ENCODE measurements around the gene TECR. TPM values are rescaled to one million over a fixed set of nuclear protein-coding genes. Genes with fewer than 3 reads are reported as not detected.
"Not testable (repeated sequence)": the region's sequence is repeated elsewhere in the genome, so short reads cannot be mapped to it uniquely, and the experiment has no call there.

The TECR gene
- total and polyA plus RNA-seq, 7 donors, result 77.8 to 209 (median 136) TPM

DNA sequence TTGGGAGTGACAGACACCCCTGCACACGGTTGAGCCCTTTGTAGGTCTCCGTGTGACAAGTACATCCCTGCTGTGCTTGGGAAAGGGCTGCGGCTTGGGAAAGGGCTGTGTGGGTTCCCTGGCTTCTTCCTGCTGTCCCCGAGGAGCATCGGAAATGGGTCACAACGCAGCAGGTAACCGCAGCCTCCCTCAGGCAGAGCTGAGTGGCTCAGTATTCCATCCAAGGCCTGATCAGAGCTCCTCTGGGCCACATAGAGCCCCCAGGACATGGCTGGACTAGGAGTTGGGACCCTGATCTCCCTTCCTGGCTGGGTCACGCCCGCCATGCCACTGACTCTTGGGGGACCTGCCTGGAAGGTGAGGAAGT lies 16.3 kb downstream of the TECR start:
- WGBS, 3 donors, result 34 to 55% (median 37%) methylated on average over 9 of the region's 9 CpGs
- no peaks in the 10 kb centered on the region for H3K9me3 ChIP-seq
- ATAC-seq (peak in 1 of 4 donors; percentile 62), DNase-seq (no peak)
- peak overlapping the region; percentile 96 for H3K27ac ChIP-seq
- peak overlapping the region; percentile 47 for H3K4me3 ChIP-seq
- peaks cover 0 to 28% of the 10 kb centered on the region in 2 donors for H3K36me3 ChIP-seq (ENCODE audit: insufficient read depth in 1 of 2, low read depth in 1 of 2)
- intact Hi-C loops (cut with DNase I), result no loop called here
- no peaks in the 10 kb centered on the region for H3K27me3 ChIP-seq (ENCODE audit: insufficient read depth in 3 of 3, low read length in 2 of 3)
- H3K4me1 ChIP-seq, result peaks cover 43% of the 10 kb centered on the region
- TF ChIP-seq, protein P1, sequence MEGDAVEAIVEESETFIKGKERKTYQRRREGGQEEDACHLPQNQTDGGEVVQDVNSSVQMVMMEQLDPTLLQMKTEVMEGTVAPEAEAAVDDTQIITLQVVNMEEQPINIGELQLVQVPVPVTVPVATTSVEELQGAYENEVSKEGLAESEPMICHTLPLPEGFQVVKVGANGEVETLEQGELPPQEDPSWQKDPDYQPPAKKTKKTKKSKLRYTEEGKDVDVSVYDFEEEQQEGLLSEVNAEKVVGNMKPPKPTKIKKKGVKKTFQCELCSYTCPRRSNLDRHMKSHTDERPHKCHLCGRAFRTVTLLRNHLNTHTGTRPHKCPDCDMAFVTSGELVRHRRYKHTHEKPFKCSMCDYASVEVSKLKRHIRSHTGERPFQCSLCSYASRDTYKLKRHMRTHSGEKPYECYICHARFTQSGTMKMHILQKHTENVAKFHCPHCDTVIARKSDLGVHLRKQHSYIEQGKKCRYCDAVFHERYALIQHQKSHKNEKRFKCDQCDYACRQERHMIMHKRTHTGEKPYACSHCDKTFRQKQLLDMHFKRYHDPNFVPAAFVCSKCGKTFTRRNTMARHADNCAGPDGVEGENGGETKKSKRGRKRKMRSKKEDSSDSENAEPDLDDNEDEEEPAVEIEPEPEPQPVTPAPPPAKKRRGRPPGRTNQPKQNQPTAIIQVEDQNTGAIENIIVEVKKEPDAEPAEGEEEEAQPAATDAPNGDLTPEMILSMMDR (IDR thresholded peaks at IDR 0.05), result no peak

DNA sequence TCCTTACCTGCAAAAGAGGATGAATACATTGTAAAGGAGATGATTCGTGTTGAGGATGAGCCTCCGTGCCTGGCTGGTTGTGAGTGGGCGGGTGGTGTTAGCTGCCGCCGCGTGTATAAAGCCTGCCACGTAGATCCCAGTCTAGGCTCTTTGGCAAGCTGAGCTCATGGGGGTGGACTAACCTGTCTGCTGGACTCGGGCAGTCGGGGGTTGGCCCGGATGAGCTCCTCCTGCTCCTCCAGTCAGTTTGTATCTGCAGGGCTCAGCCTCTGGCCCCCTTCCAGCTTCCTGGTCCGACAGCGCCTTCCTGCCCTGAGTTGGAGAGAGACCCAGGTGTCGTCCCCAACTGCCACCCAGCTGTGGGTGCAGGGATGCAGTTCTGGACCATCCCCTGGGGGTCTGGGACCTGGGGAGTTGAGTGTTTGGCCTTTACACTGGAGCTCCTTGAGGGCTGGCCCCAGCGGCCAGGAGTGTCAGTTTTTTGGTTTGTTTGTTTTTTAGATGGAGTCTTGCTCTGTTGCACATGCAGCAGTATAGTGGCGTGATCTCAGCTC lies 20.9 kb downstream of the TECR start:
- TF ChIP-seq, protein P1 (IDR thresholded peaks at IDR 0.05), result no peak
- H3K27ac ChIP-seq, result peak overlapping the region; percentile 96
- H3K9me3 ChIP-seq, result no peaks in the 10 kb centered on the region
- no peak for DNase-seq
- no peaks in the 10 kb centered on the region for H3K27me3 ChIP-seq (ENCODE audit: insufficient read depth in 3 of 3, low read length in 2 of 3)
- ATAC-seq, result no peak
- H3K4me3 ChIP-seq, result no peak overlapping the region
- intact Hi-C loops (cut with DNase I), result no loop called here
- peaks cover 62% of the 10 kb centered on the region for H3K4me1 ChIP-seq
- H3K36me3 ChIP-seq (ENCODE audit: insufficient read depth in 1 of 2, low read depth in 1 of 2), result peaks cover 0 to 38% of the 10 kb centered on the region in 2 donors
- 47 to 58% (median 52%) methylated on average over 15 of the region's 15 CpGs for WGBS, 3 donors

DNA sequence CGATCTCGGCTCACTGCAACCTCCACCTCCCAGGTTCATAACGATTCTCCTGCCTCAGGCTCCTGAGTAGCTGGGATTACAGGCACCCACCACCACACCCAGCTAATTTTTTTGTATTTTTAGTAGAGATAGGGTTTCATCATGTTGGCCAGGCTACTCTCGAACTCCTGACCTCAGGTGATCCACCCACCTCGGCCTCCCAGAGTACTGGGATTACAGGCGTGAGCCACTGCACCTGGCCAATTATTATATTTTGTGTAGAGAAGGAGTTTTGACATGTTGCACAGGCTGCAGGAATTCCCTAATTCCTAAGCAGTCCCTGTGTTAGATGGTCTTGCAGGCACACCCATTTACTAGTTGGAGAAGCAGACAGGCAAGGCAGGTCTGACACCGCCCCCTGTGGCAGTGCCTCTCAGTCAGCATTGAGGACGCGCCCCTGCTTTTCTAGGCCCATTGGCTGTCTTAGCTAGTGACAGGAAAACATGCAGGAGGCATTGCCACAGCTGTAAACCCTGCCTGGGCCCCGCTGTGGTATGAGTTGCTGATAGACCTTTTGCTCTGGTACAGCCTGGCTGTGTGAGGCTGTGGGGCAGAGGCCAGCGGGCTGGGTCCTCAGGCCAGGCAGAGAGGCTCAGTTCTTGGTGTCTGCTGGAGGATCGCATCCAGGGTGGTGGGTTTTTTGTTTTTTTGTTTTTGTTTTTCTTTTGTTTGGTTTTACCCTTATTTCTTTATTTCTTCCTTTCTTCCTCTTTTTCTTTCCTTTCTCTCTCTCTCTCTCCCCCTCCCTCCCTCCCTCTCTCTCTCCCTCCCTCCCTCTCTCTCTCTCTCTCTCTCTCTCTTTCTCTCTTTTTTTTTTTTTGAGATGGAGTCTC lies 22.0 kb downstream of the TECR start:
- H3K36me3 ChIP-seq (ENCODE audit: insufficient read depth in 1 of 2, low read depth in 1 of 2), result peaks cover 0 to 38% of the 10 kb centered on the region in 2 donors
- H3K27ac ChIP-seq, result peak overlapping the region; percentile 96
- H3K4me1 ChIP-seq, result peaks cover 59% of the 10 kb centered on the region
- DNase-seq, result peak in 1 of 2 donors; percentile 75
- H3K4me3 ChIP-seq; H3K9me3 ChIP-seq; H3K27me3 ChIP-seq (ENCODE audit: insufficient read depth in 3 of 3, low read length in 2 of 3); intact Hi-C loops (cut with DNase I): not testable (repeated sequence)
- peak; percentile 26 to 64 (median 38) for ATAC-seq
- WGBS, 3 donors, result 49 to 64% (median 53%) methylated on average over 12 of the region's 12 CpGs

DNA sequence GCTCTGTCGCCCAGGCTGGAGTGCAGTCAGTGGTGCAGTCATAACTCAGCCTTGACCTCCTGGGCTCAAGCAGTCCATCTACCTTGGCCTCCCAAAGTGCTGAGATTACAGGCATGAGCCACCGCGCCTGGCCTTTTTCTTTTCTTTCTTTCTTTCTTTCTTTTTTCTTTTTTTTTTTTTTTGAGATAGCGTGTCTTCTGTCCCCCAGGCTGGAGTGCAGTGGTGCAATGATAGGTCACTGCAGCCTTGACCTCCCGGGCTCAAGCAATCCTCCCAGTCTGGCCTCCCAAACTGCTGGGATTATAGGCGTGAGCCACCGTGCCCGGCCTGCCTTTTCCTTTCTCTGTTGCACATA lies 22.6 kb downstream of the TECR start:
- DNase-seq; H3K27me3 ChIP-seq (ENCODE audit: insufficient read depth in 3 of 3, low read length in 2 of 3); H3K4me3 ChIP-seq; H3K9me3 ChIP-seq; ATAC-seq; intact Hi-C loops (cut with DNase I): not testable (repeated sequence)
- WGBS, 3 donors, result 77 to 88% (median 77%) methylated on average over 8 of the region's 8 CpGs
- Histone ChIP-seq H3K4me1 (peaks cover 58% of the 10 kb centered on the region), H3K36me3 (ENCODE audit: insufficient read depth in 1 of 2, low read depth in 1 of 2) (peaks cover 0 to 38% of the 10 kb centered on the region in 2 donors), H3K27ac (peak overlapping the region; percentile 36)

DNA sequence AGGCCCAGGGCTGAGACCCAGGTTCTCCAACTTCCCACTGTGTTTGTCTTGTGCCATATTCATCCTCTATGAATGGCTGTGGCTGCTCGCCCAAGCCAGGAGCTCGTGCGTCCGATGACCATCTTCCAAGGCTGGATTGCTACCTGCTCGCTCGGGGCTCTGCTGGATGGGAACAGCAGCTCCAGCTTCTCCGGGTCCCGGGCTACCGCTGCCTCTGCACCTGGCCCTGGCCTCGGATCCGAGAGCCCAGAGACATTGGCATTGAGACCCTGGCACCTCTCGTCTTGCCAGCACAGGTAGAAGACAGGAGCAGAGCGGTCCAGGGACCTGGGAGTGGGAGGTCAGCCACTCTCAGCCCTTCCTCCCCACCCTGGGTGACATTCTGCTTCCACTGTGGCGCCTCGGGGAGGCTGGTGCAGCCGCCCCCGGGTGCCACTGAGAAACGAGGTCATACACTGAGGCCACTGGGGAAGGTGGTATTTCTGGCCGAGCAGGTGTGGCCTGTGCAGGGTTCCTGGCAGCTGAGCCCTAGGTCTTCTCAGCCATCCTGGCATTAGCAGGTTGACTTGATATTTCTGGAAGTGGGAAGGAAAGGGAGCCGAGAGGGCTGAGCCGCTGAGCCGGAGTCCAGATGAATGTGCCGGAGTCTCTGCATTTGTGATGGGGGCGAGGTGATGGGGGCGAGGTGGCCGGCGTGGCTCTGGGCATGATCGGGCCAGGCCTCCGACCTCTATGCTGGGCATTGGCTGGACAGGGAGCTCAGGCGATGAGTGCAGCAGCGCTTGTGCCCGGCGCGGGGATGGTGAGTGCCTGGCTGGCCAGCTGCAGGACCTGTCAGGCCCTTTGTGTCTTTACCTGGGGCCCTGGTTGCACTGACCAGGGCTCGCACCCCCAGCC lies 23.9 kb downstream of the TECR start:
- 47 to 66% (median 55%) methylated on average over 34 to 35 of the region's 35 CpGs for WGBS, 3 donors
- Histone ChIP-seq H3K27me3 (ENCODE audit: insufficient read depth in 3 of 3, low read length in 2 of 3) (no peaks in the 10 kb centered on the region), H3K27ac (peak overlapping the region; percentile 96), H3K36me3 (ENCODE audit: insufficient read depth in 1 of 2, low read depth in 1 of 2) (peaks cover 0 to 32% of the 10 kb centered on the region in 2 donors), H3K9me3 (no peaks in the 10 kb centered on the region), H3K4me1 (peaks cover 56% of the 10 kb centered on the region), H3K4me3 (peak overlapping the region; percentile 25)
- TF ChIP-seq, protein P1 (IDR thresholded peaks at IDR 0.05), result no peak
- DNase-seq (no peak), ATAC-seq (peak in 2 of 4 donors; percentile 36 to 55)
- intact Hi-C loops (cut with DNase I), result no loop called here
